ENCODE measurements around the gene ZBTB44.

DNA sequence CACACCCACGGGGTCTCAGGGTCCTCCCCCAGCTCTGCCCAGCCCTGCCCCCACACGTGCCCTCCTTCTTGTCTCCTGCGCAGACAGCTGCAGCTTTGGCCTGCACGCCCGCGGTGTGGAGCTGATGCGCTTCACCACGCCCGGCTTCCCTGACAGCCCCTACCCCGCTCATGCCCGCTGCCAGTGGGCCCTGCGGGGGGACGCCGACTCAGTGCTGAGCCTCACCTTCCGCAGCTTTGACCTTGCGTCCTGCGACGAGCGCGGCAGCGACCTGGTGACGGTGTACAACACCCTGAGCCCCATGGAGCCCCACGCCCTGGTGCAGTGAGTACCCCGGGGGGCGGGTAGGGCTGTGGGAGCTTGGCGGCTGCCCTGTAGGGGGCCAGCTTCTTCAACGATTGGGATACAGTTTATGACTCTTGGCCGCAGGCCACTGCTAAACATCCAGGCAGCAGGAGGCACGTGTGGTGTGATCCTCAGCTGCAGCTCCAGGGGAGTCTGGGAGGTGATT is 124.3 kb downstream of the ZBTB44 start:
- TF ChIP-seq, protein P1, sequence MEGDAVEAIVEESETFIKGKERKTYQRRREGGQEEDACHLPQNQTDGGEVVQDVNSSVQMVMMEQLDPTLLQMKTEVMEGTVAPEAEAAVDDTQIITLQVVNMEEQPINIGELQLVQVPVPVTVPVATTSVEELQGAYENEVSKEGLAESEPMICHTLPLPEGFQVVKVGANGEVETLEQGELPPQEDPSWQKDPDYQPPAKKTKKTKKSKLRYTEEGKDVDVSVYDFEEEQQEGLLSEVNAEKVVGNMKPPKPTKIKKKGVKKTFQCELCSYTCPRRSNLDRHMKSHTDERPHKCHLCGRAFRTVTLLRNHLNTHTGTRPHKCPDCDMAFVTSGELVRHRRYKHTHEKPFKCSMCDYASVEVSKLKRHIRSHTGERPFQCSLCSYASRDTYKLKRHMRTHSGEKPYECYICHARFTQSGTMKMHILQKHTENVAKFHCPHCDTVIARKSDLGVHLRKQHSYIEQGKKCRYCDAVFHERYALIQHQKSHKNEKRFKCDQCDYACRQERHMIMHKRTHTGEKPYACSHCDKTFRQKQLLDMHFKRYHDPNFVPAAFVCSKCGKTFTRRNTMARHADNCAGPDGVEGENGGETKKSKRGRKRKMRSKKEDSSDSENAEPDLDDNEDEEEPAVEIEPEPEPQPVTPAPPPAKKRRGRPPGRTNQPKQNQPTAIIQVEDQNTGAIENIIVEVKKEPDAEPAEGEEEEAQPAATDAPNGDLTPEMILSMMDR (conservative IDR thresholded peaks at IDR 0.05; ENCODE audit: low read depth, low read length), result no peak
- TF ChIP-seq EZH2phosphoT487 (IDR thresholded peaks at IDR 0.05; ENCODE audit: borderline replicate concordance, low read length), result no peak
- TF ChIP-seq EZH2 (IDR thresholded peaks at IDR 0.05; ENCODE audit: low read length, unreplicated experiment), result no peak

Measured in PC-3 (cell line).